NCI-H82 (cell line): Measurements from ENCODE around the gene PLAGL2.

Source experiments
- DNase-seq: peaks from one replicate; lab custom pipeline; 2025; lab: John Stamatoyannopoulos, UW

The PLAGL2 gene

DNA sequence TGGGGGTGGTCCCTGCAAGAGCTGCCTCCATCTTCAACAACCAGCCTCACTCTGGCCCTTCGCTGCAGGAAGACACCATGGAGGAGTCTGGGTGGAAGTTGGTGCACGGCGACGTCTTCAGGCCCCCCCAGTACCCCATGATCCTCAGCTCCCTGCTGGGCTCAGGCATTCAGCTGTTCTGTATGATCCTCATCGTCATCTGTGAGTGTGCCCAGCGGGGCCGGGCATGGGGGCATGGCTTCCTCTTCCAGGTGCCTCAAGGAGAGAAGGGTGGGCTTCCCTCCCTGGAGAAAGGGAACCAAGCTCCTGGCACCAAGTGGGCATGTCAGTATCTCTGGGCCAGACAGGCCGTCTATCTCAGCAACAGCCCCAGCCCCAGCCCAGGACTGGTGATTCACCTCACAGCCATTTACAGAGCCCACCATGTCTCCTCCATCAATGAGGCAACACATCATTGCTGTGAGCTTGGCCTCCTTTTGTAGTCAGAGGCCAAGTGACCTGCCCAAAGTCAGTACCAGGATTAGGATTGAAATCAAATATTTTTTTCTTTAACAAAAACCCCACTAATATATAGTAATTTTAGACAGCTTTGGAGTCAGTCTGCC, 57.9 kb downstream of the PLAGL2 start:
- DNase-seq, result no peak

DNA sequence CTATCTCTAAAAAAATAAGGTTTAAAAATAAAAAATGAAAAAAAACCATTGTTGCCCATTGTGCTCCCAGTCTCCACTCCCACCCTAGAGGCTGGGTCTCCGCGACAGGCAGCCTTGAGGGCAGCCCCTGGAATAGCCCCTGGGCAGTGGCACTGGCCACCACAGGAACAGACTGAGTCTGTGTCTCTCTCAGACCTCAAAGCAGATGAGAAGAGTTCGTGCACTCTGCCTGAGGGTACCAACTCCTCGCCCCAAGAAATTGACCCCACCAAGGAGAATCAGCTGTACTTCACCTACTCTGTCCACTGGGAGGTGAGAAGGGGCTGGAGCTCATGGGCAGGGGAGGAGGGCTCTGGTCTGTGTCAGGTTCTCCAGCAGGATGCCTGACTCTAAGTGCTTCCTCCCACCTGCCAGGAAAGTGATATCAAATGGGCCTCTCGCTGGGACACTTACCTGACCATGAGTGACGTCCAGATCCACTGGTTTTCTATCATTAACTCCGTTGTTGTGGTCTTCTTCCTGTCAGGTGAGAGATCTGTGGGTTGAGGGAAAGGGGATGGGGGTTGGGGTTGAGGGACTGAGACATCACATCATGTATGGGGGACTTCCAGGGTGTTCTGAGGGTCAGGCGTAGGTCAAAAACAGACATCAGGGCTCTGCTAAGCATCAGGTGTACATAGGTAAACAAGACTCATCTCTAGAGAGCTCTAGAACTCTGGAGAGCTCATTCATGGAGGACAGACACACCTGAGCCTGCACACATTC, 62.5 kb downstream of the PLAGL2 start:
- DNase-seq, result no peak

DNA sequence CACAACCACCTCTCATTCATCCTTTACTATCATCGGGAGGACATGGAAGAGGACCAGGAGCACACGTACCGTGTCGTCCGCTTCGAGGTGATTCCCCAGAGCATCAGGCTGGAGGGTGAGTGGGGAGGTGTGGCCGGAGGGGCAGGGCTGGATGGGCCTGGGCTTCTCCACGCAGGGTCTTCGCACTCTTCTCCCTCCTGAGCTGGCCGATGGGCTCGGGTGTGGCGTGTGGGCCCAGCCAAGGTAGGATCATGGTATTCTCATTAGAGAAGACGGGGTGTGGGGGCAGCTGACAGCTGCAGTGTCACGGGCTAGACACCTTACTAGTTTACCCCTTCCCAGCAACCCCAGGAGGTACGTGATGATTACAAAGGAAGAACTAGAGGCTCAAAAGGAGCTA, 64.6 kb downstream of the PLAGL2 start:
- DNase-seq, result no peak
